Right forelimb (tissue), 1 donor: Measurements from ENCODE around the gene DUS1L.

Experiments
- DNase-seq: peaks from one replicate; pipeline ENCODE4 v3.0.0-alpha.2; 2018

The DUS1L gene

DNA sequence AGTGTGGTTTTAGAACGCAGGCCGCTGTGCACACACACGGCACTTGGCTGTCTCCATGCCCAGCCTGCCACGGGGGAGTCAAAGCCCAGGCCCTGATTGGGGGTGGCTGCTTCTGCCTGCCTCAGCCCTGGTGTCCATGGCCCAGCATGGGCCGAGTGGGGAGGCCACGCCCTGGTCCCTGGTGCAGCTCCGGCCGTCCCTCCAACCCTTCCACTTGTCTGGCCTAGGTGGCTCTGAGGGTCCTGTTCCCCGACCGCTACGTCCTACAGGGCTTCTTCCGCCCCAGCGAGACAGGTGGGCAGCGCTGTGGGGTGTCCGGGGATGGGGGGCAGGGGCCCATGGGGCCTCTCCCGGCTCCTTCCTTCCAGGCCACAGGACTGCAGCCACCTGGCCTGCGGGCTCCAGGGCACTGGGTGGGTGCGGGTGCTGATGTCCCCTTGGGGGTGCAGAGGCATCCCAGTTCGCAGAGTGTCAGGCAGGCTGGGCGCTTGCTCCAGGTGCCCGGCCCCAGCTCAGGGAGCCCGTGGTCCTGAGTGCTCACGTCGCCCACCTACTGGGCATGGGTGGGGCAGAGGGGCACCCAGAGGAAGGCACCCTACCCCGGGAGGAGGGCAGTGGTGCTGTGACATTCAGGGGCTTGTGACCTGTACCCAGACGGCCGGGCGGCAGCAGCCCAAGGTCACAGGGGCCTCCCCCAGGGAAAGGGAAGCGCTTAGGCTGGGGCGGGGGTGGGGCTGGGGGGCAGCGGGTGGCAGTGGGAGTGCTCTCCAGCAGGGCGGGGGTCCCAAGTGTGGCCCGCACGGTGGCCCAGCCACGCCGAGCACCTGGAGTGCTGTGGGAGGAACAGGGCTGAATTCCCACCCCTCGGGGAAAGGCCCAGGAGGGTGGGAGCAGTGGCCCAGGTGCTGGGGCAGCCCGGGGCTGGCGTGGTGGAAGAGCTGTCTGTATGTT lies 54.8 kb downstream of the DUS1L start:
- DNase-seq = no peak

DNA sequence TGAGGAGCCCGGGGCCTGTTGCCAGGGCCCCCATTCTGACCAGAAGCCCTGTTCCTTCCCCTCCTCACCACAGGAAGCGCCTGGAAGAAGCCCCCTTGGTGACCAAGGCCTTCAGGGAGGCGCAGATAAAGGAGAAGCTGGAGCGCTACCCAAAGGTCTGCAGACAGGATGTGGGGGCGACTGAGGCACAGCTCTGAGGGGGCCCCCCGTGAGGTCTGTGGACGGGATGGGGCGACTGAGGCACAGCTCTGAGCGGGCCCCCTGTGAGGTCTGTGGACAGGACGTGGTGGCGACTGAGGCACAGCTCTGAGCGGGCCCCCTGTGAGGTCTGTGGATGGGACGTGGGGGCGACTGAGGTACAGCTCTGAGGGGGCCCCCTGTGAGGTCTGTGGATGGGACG lies 56.2 kb downstream of the DUS1L start:
- no peak for DNase-seq

- DNase-seq = no peak
Measured at GRCh38 chr17:82008941-82009405, 56.6 kb downstream of the DUS1L start.

- no peak for DNase-seq
Measured at GRCh38 chr17:82008258-82008940, 57.2 kb downstream of the DUS1L start.
